Measurements from ENCODE around the gene TRMT13. TPM values are rescaled to one million over a fixed set of nuclear protein-coding genes. Genes with fewer than 3 reads are reported as not detected.

TRMT13 gene
- total RNA-seq, 1 donor from 2014 or later, result 28.8 TPM

- peaks cover 27% of the 10 kb centered on the region for H3K4me1 Mint-ChIP-seq
- no peaks in the 10 kb centered on the region for H3F3A ChIP-seq (ENCODE audit: low read depth)
- no peak overlapping the region for H3K4me2 ChIP-seq
- H2AFZ ChIP-seq (replicated peaks), result no peak overlapping the region
- no peak overlapping the region for H3K4me3 ChIP-seq
- no peak overlapping the region for H3K27ac Mint-ChIP-seq
- peaks cover 19% of the 10 kb centered on the region for H3K4me1 ChIP-seq
- peaks cover 2% of the 10 kb centered on the region for H3K36me3 Mint-ChIP-seq
- H3K9ac ChIP-seq, result no peak overlapping the region
- no peak overlapping the region for H3K27ac ChIP-seq
- H3K79me2 ChIP-seq (ENCODE audit: low read depth), result peaks cover 56% of the 10 kb centered on the region
- TF ChIP-seq EZH2 (IDR thresholded peaks at IDR 0.05), result no peak
- no peak for TF ChIP-seq EZH2phosphoT487 (IDR thresholded peaks at IDR 0.05)
- TF ChIP-seq, protein P1, sequence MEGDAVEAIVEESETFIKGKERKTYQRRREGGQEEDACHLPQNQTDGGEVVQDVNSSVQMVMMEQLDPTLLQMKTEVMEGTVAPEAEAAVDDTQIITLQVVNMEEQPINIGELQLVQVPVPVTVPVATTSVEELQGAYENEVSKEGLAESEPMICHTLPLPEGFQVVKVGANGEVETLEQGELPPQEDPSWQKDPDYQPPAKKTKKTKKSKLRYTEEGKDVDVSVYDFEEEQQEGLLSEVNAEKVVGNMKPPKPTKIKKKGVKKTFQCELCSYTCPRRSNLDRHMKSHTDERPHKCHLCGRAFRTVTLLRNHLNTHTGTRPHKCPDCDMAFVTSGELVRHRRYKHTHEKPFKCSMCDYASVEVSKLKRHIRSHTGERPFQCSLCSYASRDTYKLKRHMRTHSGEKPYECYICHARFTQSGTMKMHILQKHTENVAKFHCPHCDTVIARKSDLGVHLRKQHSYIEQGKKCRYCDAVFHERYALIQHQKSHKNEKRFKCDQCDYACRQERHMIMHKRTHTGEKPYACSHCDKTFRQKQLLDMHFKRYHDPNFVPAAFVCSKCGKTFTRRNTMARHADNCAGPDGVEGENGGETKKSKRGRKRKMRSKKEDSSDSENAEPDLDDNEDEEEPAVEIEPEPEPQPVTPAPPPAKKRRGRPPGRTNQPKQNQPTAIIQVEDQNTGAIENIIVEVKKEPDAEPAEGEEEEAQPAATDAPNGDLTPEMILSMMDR (IDR thresholded peaks at IDR 0.05), result no peak
- no peak for DNase-seq (ENCODE audit: low spot score)
- peak overlapping the region; percentile 73 for H3K4me3 Mint-ChIP-seq
- H3K9me3 Mint-ChIP-seq, result no peaks in the 10 kb centered on the region
- peaks cover 2% of the 10 kb centered on the region for H3K36me3 ChIP-seq
- no peaks in the 10 kb centered on the region for H4K20me1 ChIP-seq (ENCODE audit: low read depth)
- H3K27me3 ChIP-seq, result no peaks in the 10 kb centered on the region
- no peaks in the 10 kb centered on the region for H3K27me3 Mint-ChIP-seq (ENCODE audit: insufficient read depth, low read depth)
- H3K9me3 ChIP-seq (ENCODE audit: low read depth), result no peaks in the 10 kb centered on the region
Measured at GRCh38 chr1:100134872-100135271, 1.9 kb downstream of the TRMT13 start.

GRCh38 chr1:100137602-100138001, 4.6 kb downstream of the TRMT13 start:
- Histone ChIP-seq H3K36me3 (peaks cover 13% of the 10 kb centered on the region), H3K79me2 (ENCODE audit: low read depth) (peaks cover 29% of the 10 kb centered on the region), H3K9ac (no peak overlapping the region), H3K27ac (no peak overlapping the region), H3K9me3 (ENCODE audit: low read depth) (no peaks in the 10 kb centered on the region), H3K4me1 (peaks cover 9% of the 10 kb centered on the region), H2AFZ (replicated peaks) (no peak overlapping the region), H4K20me1 (ENCODE audit: low read depth) (no peaks in the 10 kb centered on the region), H3F3A (ENCODE audit: low read depth) (no peaks in the 10 kb centered on the region), H3K27me3 (no peaks in the 10 kb centered on the region), H3K4me3 (no peak overlapping the region), H3K4me2 (no peak overlapping the region)
- no peak for DNase-seq (ENCODE audit: low spot score)
- Mint-ChIP-seq H3K4me1 (peaks cover 16% of the 10 kb centered on the region), H3K36me3 (peaks cover 4% of the 10 kb centered on the region), H3K27me3 (ENCODE audit: insufficient read depth, low read depth) (no peaks in the 10 kb centered on the region), H3K4me3 (no peak overlapping the region), H3K27ac (no peak overlapping the region), H3K9me3 (no peaks in the 10 kb centered on the region)
- TF ChIP-seq, protein P1 (IDR thresholded peaks at IDR 0.05), result no peak

- no peaks in the 10 kb centered on the region for H3K4me1 Mint-ChIP-seq
- Histone ChIP-seq H3K4me3 (no peak overlapping the region), H4K20me1 (ENCODE audit: low read depth) (no peaks in the 10 kb centered on the region), H3K4me1 (no peaks in the 10 kb centered on the region), H3K36me3 (peaks cover 26% of the 10 kb centered on the region), H3K79me2 (ENCODE audit: low read depth) (no peaks in the 10 kb centered on the region), H3K9ac (no peak overlapping the region), H2AFZ (replicated peaks) (no peak overlapping the region), H3K4me2 (no peak overlapping the region), H3K27me3 (no peaks in the 10 kb centered on the region), H3K27ac (no peak overlapping the region), H3F3A (ENCODE audit: low read depth) (no peaks in the 10 kb centered on the region), H3K9me3 (ENCODE audit: low read depth) (no peaks in the 10 kb centered on the region)
- H3K4me3 Mint-ChIP-seq, result no peak overlapping the region
- no peak overlapping the region for H3K27ac Mint-ChIP-seq
- TF ChIP-seq EZH2phosphoT487 (IDR thresholded peaks at IDR 0.05) (no peak), EZH2 (IDR thresholded peaks at IDR 0.05) (no peak)
- TF ChIP-seq, protein P1 (IDR thresholded peaks at IDR 0.05), result no peak
- no peaks in the 10 kb centered on the region for H3K27me3 Mint-ChIP-seq (ENCODE audit: insufficient read depth, low read depth)
- DNase-seq (ENCODE audit: low spot score), result no peak
- H3K36me3 Mint-ChIP-seq, result peaks cover 13% of the 10 kb centered on the region
- no peaks in the 10 kb centered on the region for H3K9me3 Mint-ChIP-seq
Measured at GRCh38 chr1:100141192-100141591, 8.2 kb downstream of the TRMT13 start.
